GM18909 (cell line): ENCODE data around the gene PSMB10.
A peak's percentile ranks its signal among the peaks of the same experiment; 100 is the strongest.

Source experiments
- ATAC-seq: cut with Tn5 transposase; IDR thresholded peaks from one replicate; pipeline ENCODE4 v1.9.1; 2021; ENCODE audit warnings: mild to moderate bottlenecking; ENCODE audit not compliant: unreplicated experiment, poor library complexity

PSMB10 gene

GRCh38 chr16:67907397-67908180 lies 29.1 kb downstream of the PSMB10 start:
- ATAC-seq = no peak

- ATAC-seq = no peak
Observed at GRCh38 chr16:67902831-67903230, 33.8 kb downstream of the PSMB10 start.

- no peak for ATAC-seq
Observed at GRCh38 chr16:67901734-67902133, 34.9 kb downstream of the PSMB10 start.

- ATAC-seq = no peak
Observed at GRCh38 chr16:67897231-67897630, 39.4 kb downstream of the PSMB10 start.

GRCh38 chr16:67893743-67894399 lies 42.8 kb downstream of the PSMB10 start:
- ATAC-seq = no peak

GRCh38 chr16:67892899-67893742 lies 43.5 kb downstream of the PSMB10 start, which contains the start of gene PSKH1:
TSS of gene PSKH1 (plus strand) at chr16:67893254. CDS start at chr16:67908750, 15,496 bp downstream.
- ATAC-seq = peak; percentile 93

- no peak for ATAC-seq
Observed at GRCh38 chr16:67892375-67892774, 44.3 kb downstream of the PSMB10 start.

GRCh38 chr16:67888331-67888730 lies 48.3 kb downstream of the PSMB10 start:
- no peak for ATAC-seq

GRCh38 chr16:67886387-67886786 lies 50.3 kb downstream of the PSMB10 start:
- no peak for ATAC-seq

- no peak for ATAC-seq
Observed at GRCh38 chr16:67885976-67886375, 50.7 kb downstream of the PSMB10 start.

GRCh38 chr16:67885545-67885944 lies 51.1 kb downstream of the PSMB10 start:
- ATAC-seq = no peak

GRCh38 chr16:67884684-67885083 lies 52.0 kb downstream of the PSMB10 start, which contains the start of gene NRN1L:
TSS of gene NRN1L (plus strand) at chr16:67884885. CDS start at chr16:67884904, 19 bp downstream.
- no peak for ATAC-seq
